GM19043 (cell line): ENCODE data around the gene GPX2.

Source experiments
- ATAC-seq: cut with Tn5 transposase; IDR thresholded peaks from one replicate; pipeline ENCODE4 v1.9.1; 2021; ENCODE audit warnings: low read depth; ENCODE audit not compliant: unreplicated experiment

Gene GPX2

GRCh38 chr14:64960762-64961276, 18.3 kb upstream of the GPX2 start:
- no peak for ATAC-seq

- ATAC-seq = no peak
Observed at GRCh38 chr14:64958743-64959142, 16.2 kb upstream of the GPX2 start.

- ATAC-seq = no peak
Observed at GRCh38 chr14:64958201-64958600, 15.7 kb upstream of the GPX2 start.

GRCh38 chr14:64956697-64957406, 14.3 kb upstream of the GPX2 start:
- ATAC-seq = no peak

GRCh38 chr14:64955297-64955696, 12.8 kb upstream of the GPX2 start:
- no peak for ATAC-seq

- no peak for ATAC-seq
Observed at GRCh38 chr14:64954491-64955240, 12.1 kb upstream of the GPX2 start.

- ATAC-seq = no peak
Observed at GRCh38 chr14:64953661-64954060, 11.1 kb upstream of the GPX2 start.

GRCh38 chr14:64953310-64953654, 10.7 kb upstream of the GPX2 start:
- ATAC-seq = no peak

- no peak for ATAC-seq
Observed at GRCh38 chr14:64952598-64953309, 10.2 kb upstream of the GPX2 start.

GRCh38 chr14:64951724-64952123, 9.2 kb upstream of the GPX2 start:
- ATAC-seq = no peak

GRCh38 chr14:64951291-64951690, 8.7 kb upstream of the GPX2 start:
- no peak for ATAC-seq

GRCh38 chr14:64950889-64951288, 8.3 kb upstream of the GPX2 start:
- ATAC-seq = no peak

GRCh38 chr14:64948612-64949210, 6.2 kb upstream of the GPX2 start:
- no peak for ATAC-seq

- ATAC-seq = no peak
Observed at GRCh38 chr14:64947710-64948611, 5.4 kb upstream of the GPX2 start.

GRCh38 chr14:64946310-64947045, 3.9 kb upstream of the GPX2 start:
- ATAC-seq = no peak

- no peak for ATAC-seq
Observed at GRCh38 chr14:64945431-64946178, 3.1 kb upstream of the GPX2 start.

- no peak for ATAC-seq
Observed at GRCh38 chr14:64944861-64945260, 2.3 kb upstream of the GPX2 start.

GRCh38 chr14:64944041-64944440, 1.5 kb upstream of the GPX2 start:
- ATAC-seq = no peak

- no peak for ATAC-seq
Observed at GRCh38 chr14:64943556-64943955, 1.0 kb upstream of the GPX2 start.
